GM19035 (cell line): Measurements from ENCODE around the gene SRRM3.
"Not testable (repeated sequence)": the region's sequence is repeated elsewhere in the genome, so short reads cannot be mapped to it uniquely, and the experiment has no call there.

Source experiments
- ATAC-seq: cut with Tn5 transposase; IDR thresholded peaks from one replicate; pipeline ENCODE4 v1.9.1; 2021; ENCODE audit not compliant: unreplicated experiment

SRRM3 gene

GRCh38 chr7:76226878-76227423, 25.3 kb downstream of the SRRM3 start:
- ATAC-seq, result not testable (repeated sequence)

DNA sequence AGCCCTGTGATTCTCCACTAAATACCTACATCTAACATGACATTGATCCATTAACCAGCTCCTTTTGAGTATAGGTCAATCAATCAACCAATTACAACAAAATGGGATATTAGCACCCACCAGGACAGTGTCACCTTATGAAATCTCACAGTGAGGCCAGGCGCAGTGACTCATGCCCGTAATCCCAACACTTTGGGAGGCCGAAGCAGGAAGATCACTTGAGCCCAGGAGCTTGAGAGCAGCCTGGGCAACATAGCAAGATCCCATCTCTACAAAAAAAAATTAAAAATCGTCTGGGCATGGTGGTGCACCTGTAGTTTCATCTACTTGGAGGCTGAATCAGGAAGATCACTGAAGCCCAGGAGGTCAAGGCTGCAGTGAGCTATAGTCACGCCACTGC, 28.5 kb downstream of the SRRM3 start:
- ATAC-seq, result no peak

GRCh38 chr7:76231071-76231470, 29.4 kb downstream of the SRRM3 start:
- no peak for ATAC-seq

GRCh38 chr7:76231583-76231982, 29.9 kb downstream of the SRRM3 start:
- no peak for ATAC-seq

GRCh38 chr7:76232698-76233097, 31.0 kb downstream of the SRRM3 start:
- no peak for ATAC-seq

DNA sequence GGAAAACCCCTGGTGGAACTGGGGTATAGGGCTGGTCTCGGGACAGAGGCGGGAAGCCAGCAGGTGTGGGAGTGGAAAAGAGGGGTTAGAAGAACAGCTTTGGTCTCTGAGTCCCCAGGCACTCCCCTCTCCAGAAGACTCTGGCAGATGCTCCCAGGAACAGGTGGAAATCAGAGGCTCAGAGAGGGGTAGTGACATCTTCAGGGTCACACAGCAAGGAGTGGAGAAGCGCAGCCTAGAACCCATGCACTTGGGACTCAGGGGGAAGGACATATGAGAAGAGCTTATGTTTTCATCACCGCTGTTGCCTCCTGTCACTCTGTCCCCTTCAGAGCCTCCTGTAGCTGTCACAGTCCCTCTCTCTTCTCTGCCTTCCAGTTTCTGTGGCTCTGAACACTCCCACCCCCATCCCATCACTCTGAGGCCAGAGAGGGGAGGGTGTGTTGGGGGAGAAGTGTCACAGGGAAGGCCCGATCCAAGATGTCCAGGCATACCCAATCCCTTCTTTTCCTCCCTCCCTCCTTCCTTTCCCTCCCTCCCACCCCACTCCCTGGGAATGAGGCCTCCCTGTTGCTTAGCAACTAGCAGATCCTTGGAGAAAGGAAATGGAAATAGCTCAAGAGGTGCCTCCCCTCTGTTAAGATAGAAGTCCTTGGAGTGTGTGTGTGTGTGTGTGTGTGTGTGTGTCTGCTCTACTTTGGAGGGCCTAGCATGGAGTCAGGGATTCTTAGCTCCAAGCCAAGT, 32.0 kb downstream of the SRRM3 start:
- no peak for ATAC-seq

DNA sequence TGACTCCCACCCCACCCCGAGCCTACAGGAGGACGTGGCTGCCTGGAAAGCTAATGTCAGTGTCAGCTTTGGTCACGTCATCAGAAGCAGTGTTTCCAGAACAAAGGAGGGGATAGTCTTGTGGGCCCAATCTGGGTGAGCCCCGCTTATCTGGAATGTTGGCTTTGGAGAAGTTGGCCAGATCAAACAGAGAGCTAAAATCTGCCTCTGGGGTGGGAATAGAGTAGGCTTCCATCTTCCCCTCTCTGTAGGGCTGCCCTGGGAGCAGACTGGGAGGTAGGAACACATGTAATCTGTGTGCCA, 32.5 kb downstream of the SRRM3 start:
- ATAC-seq, result no peak

- no peak for ATAC-seq
These were observed 33.3 kb downstream of the SRRM3 start for GRCh38 chr7:76234931-76235441.

- ATAC-seq, result no peak
These were observed 34.5 kb downstream of the SRRM3 start for GRCh38 chr7:76236224-76236623.

- ATAC-seq, result no peak
These were observed 36.6 kb downstream of the SRRM3 start for GRCh38 chr7:76238326-76238725.

DNA sequence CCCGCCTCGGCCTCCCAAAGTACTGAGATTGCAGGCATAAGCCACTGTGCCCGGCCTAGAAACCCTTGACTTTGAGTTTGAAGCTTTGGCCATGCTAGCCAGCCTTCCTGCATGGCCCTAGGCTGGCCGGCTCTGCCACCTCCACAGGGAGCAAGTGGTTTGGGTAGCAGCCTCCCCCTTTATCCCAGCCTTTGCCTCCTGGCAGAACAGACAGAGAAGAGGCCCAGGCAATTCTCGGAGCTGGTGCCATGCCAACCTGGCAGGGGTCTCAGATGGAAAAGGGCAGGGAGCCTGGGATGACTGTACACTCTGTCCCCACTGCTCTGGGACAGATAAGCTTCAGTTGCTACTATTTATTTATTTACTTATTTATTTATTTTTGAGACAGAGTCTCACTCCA, 39.4 kb downstream of the SRRM3 start:
- ATAC-seq, result no peak

DNA sequence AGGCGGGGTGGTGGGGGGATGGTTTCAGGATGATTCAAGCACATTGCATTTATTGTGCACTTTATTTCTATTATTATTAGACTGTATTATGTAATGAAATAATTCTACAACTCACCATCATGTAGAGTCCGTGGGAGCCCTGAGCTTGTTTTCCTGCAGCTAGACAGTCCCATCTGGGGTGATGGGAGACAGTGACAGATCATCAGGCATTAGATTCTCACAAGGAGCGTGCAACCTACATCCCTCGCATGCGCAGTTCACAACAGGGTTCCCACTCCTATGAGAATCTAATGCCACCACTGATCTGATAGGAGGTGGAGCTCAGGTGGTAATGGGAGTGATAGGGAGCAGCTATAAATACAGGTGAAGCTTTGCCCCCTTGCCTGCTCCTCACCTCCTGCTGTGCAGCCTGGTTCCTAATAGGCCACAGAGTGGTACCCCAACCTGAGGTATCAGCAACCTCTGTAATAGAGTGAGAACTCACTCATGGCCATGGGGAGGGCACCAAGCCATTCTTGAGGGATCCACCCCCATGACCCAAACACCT, 40.9 kb downstream of the SRRM3 start:
- not testable (repeated sequence) for ATAC-seq

- no peak for ATAC-seq
These were observed 43.2 kb downstream of the SRRM3 start for GRCh38 chr7:76244781-76245391.

GRCh38 chr7:76246804-76247389, 45.2 kb downstream of the SRRM3 start:
- no peak for ATAC-seq

DNA sequence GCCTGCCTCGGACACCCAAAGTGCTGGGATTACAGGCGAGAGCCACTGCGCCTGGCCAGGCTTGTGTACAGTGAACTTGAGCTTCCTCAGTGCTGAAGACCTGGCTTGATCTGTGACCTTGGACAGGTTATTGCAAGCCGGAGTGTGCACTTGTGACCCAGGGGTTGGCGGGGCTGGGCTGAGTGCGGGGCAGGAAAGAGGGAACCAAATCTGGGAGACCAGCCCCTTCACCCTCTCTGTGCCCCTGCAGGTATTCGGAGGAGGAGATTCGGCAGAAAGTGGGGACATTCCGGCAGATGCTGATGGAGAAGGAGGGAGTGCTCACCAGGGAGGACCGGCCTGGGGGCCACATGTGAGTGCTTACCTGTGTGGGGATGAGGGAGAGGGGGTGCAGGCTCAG, 46.2 kb downstream of the SRRM3 start:
- no peak for ATAC-seq

DNA sequence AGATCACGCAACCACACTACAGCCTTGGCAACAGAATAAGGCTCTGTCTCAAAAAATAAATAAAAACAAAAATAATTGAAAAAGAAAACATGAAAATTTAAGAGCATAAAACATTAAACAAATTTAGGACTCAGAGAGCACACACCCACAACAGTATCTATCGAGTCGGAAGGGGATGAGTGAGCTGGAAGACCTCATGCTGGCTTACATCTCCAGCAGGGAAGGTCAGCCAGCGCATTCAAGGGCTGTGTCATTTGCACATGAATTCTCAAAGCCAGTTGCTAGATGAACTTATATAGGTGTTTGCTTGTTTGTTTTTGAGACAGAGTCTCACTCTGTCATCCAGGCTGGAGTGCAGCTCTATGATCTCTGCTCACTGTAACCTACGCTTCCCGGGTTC, 50.3 kb downstream of the SRRM3 start:
- no peak for ATAC-seq

GRCh38 chr7:76254781-76255180, 53.1 kb downstream of the SRRM3 start:
- no peak for ATAC-seq

GRCh38 chr7:76257973-76258372, 56.3 kb downstream of the SRRM3 start:
- no peak for ATAC-seq

GRCh38 chr7:76259124-76260093, 57.7 kb downstream of the SRRM3 start:
- no peak for ATAC-seq

DNA sequence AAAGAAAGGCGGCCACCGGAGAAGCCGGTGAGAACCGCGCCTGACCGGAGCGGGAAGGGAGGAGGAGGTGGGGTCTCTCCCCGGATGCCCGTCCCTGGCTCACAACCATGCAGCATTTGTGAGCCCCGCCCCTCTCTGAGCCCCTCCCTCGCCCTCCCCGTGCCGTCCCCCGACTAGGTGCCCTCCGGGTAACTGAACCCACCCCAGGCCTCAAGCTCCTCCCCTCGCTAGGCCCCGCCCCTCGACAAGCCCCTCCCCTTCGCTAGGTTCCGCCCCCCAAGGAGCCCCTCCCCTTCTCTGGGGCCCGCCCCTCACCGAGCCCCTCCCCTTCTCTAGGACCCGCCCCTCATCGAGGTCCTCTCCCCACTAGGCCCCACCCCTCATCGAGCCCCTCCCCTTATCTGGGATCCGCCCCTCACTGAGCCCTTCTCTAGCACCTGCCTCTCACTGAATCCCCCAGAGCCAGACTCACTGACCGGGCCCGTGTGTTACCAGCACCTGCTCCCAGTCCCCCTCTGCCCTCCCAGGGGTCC, 58.5 kb downstream of the SRRM3 start:
- no peak for ATAC-seq
